ENCODE measurements around the gene PIP4K2B. TPM values are rescaled to one million over a fixed set of nuclear protein-coding genes. Genes with fewer than 3 reads are reported as not detected.
A peak's percentile ranks its signal among the peaks of the same experiment; 100 is the strongest.

PIP4K2B gene
- total and polyA plus RNA-seq, 7 donors = 5.1 to 50.1 (median 44.1) TPM

GRCh38 chr17:38824899-38825761 lies 25.8 kb upstream of the PIP4K2B start, which contains the start of gene CWC25:
Gene CWC25 (minus strand): TSS chr17:38825321. CDS start chr17:38825183, 138 bp downstream.
- TF ChIP-seq EP300 (IDR thresholded peaks at IDR 0.05) = peak in 2 of 4 donors; percentile 81 to 87
- TF ChIP-seq CTCF (IDR thresholded peaks at IDR 0.05) = no peak
- TF ChIP-seq POLR2A (IDR thresholded peaks at IDR 0.05) = peak; percentile 84 to 88
- TF ChIP-seq POLR2AphosphoS5 (IDR thresholded peaks at IDR 0.05) = peak; percentile 96 to 98 (median 96)
- Histone ChIP-seq H3K27ac (peak within 1 kb of the TSS; percentile 94 to 99 (median 96)), H3K4me3 (peak within 1 kb of the TSS; percentile 73 to 86 (median 84)), H3K27me3 (no peaks in the 10 kb centered on the region), H3K9me3 (no peaks in the 10 kb centered on the region), H3K36me3 (peaks cover 0 to 18% (median 7%) of the 10 kb centered on the region in 4 donors), H3K4me1 (peaks cover 0 to 33% (median 25%) of the 10 kb centered on the region in 4 donors)
- intact Hi-C loops (cut with DNase I) = loop anchor here (1.0 kb wide), 3 partner anchors 28 to 73 kb away; partner anchors contain the start of genes PSMB3 and RPL23
- DNase-seq = peak; percentile 97
- WGBS, 2 donors = 1% methylated on average over 55 of the region's 55 CpGs

GRCh38 chr17:38815576-38816193 lies 16.3 kb upstream of the PIP4K2B start:
- DNase-seq = no peak
- peaks cover 20 to 85% (median 45%) of the 10 kb centered on the region in 4 donors for H3K36me3 ChIP-seq
- H3K4me1 ChIP-seq = no peaks in the 10 kb centered on the region
- no peak overlapping the region for H3K27ac ChIP-seq
- H3K4me3 ChIP-seq = no peak overlapping the region
- intact Hi-C loops (cut with DNase I) = no loop called here
- TF ChIP-seq POLR2A (IDR thresholded peaks at IDR 0.05) (no peak), POLR2AphosphoS5 (IDR thresholded peaks at IDR 0.05) (no peak), EP300 (IDR thresholded peaks at IDR 0.05) (no peak), CTCF (IDR thresholded peaks at IDR 0.05) (no peak)
- H3K9me3 ChIP-seq = no peaks in the 10 kb centered on the region
- 81 to 82% methylated on average over 8 of the region's 8 CpGs for WGBS, 2 donors
- no peaks in the 10 kb centered on the region for H3K27me3 ChIP-seq

- no peak overlapping the region for H3K4me3 ChIP-seq
- intact Hi-C loops (cut with DNase I) = no loop called here
- peaks cover 55 to 100% (median 70%) of the 10 kb centered on the region in 4 donors for H3K36me3 ChIP-seq
- H3K9me3 ChIP-seq = no peaks in the 10 kb centered on the region
- 96 to 97% methylated on average over 7 of the region's 7 CpGs for WGBS, 2 donors
- TF ChIP-seq POLR2AphosphoS5 (IDR thresholded peaks at IDR 0.05) (no peak), POLR2A (IDR thresholded peaks at IDR 0.05) (no peak), EP300 (IDR thresholded peaks at IDR 0.05) (no peak), CTCF (IDR thresholded peaks at IDR 0.05) (no peak)
- H3K27ac ChIP-seq = no peak overlapping the region
- DNase-seq = no peak
- H3K27me3 ChIP-seq = no peaks in the 10 kb centered on the region
- no peaks in the 10 kb centered on the region for H3K4me1 ChIP-seq
Observed at GRCh38 chr17:38809828-38810227, 10.5 kb upstream of the PIP4K2B start.

- intact Hi-C loops (cut with DNase I) = no loop called here
- Histone ChIP-seq H3K36me3 (peaks cover 21 to 43% (median 38%) of the 10 kb centered on the region in 4 donors), H3K9me3 (no peaks in the 10 kb centered on the region), H3K4me3 (peak overlapping the region; percentile 56 to 96 (median 76)), H3K27me3 (no peaks in the 10 kb centered on the region), H3K27ac (peak overlapping the region; percentile 99 to 100 (median 100)), H3K4me1 (peaks cover 0 to 38% (median 27%) of the 10 kb centered on the region in 4 donors)
- DNase-seq = no peak
- no peak for TF ChIP-seq EP300 (IDR thresholded peaks at IDR 0.05)
- 16 to 23% methylated on average over 14 of the region's 14 CpGs for WGBS, 2 donors
Observed at GRCh38 chr17:38800237-38800760, 943 bp upstream of the PIP4K2B start.

All from sigmoid colon (tissue), 7 donors.